Measurements from ENCODE around the gene STX5. TPM values are rescaled to one million over a fixed set of nuclear protein-coding genes. Genes with fewer than 3 reads are reported as not detected.
A peak's percentile ranks its signal among the peaks of the same experiment; 100 is the strongest.

STX5 gene
- total and polyA plus RNA-seq, 9 of the 15 experiments (the other 6 are each of a cell fraction or from before 2014, with no cell fraction given) = 2.8 to 28.6 (median 23.7) TPM

DNA sequence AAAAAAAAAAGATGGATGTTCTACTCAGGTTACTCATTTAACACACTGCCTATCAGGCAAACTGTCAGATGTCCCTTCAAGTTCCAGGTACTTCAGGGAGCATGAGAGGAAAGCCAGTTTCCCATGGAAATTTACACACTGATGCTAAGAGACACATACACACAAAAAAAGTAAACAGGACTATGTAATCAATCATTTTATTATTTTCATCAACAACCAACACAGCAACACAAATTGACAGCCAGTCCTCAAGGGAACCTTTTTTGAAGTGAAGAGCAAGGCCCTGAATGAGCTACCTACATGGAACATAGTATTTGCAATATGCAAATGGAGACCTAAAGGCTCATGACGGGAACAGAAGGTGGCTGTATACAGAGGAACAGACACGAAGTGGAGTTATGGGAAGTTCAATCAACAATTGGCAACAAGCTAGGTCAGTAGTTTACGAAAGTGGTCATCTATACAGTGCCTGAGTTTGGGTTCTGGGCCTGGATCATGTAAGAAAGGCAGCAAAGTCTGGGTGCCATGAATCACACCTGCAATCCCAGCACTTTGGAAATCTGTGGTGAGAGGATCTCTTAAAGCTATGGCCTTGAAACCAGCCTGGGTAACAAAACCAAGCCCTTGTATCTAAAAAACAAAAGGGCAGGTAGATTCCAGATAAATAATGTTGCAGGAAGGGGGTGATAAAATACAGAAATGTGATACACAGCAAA, 20.1 kb upstream of the STX5 start (continued):
- TF ChIP-seq MEF2A (IDR thresholded peaks at IDR 0.05; ENCODE audit: control insufficient read depth, low read depth, low read length) = 0 out of 2 replicates have a peak, but pooled peaks have one; percentile 2
- TF ChIP-seq CBFA2T2 (conservative IDR thresholded peaks at IDR 0.05) = no peak
- 0 out of 2 replicates have a peak, but pooled peaks have one; percentile 18 for TF ChIP-seq ZBTB1 (CRISPR knock-in tag; IDR thresholded peaks at IDR 0.05; ENCODE audit: borderline replicate concordance, low read depth)
- TF ChIP-seq ERF (CRISPR knock-in tag; IDR thresholded peaks at IDR 0.05) = no peak
- TF ChIP-seq KAT7 (CRISPR knock-in tag; IDR thresholded peaks at IDR 0.05; ENCODE audit: borderline replicate concordance) = peak; percentile 92; the same call in 1 of the 2 replicates
- TF ChIP-seq NCOA6 (IDR thresholded peaks at IDR 0.05) = no peak
- TF ChIP-seq IRF9 (tag; IDR thresholded peaks at IDR 0.05) = no peak
- TF ChIP-seq MCM2 (IDR thresholded peaks at IDR 0.05; ENCODE audit: low read depth) = no peak
- TF ChIP-seq TAF9B (IDR thresholded peaks at IDR 0.05; ENCODE audit: partially characterized antibody) = no peak

All from K562 (cell line).